ENCODE results near the gene RPL37A.

The RPL37A gene

GRCh38 chr2:216486271-216486670 is 12.4 kb upstream of the RPL37A start:
- DNase-seq (ENCODE audit: low read depth, low spot score), result no peak
- H3K27ac ChIP-seq, result no peak overlapping the region

- no peak for DNase-seq (ENCODE audit: low read depth, low spot score)
- H3K27ac ChIP-seq, result no peak overlapping the region
These were observed 11.9 kb upstream of the RPL37A start for GRCh38 chr2:216486708-216487107.

- DNase-seq (ENCODE audit: low read depth, low spot score), result peak; percentile 14
- H3K27ac ChIP-seq, result peak overlapping the region; percentile 43
These were observed 8.6 kb upstream of the RPL37A start for GRCh38 chr2:216490061-216490460.

GRCh38 chr2:216491793-216492596 is 6.6 kb upstream of the RPL37A start:
- no peak overlapping the region for H3K27ac ChIP-seq

GRCh38 chr2:216492597-216493333 is 5.9 kb upstream of the RPL37A start:
- H3K27ac ChIP-seq, result no peak overlapping the region
- peak; percentile 33 for DNase-seq (ENCODE audit: low read depth, low spot score)

More at GRCh38 chr2:216491793-216492596, 6.6 kb upstream of the RPL37A start:
- no peak for DNase-seq (ENCODE audit: low read depth, low spot score)

- no peak overlapping the region for H3K27ac ChIP-seq
- no peak for DNase-seq (ENCODE audit: low read depth, low spot score)
These were observed 5.3 kb upstream of the RPL37A start for GRCh38 chr2:216493334-216493685.

GRCh38 chr2:216495656-216496055 is 3.0 kb upstream of the RPL37A start:
- peak overlapping the region; percentile 8 for H3K27ac ChIP-seq
- no peak for DNase-seq (ENCODE audit: low read depth, low spot score)

GRCh38 chr2:216497382-216498069 is 1.1 kb upstream of the RPL37A start:
- H3K27ac ChIP-seq, result peak overlapping the region; percentile 82
- no peak for DNase-seq (ENCODE audit: low read depth, low spot score)

GRCh38 chr2:216498070-216498378 is 620 bp upstream of the RPL37A start:
- no peak for DNase-seq (ENCODE audit: low read depth, low spot score)
- peak overlapping the region; percentile 82 for H3K27ac ChIP-seq

GRCh38 chr2:216499641-216500218 is 1.1 kb downstream of the RPL37A start:
- DNase-seq (ENCODE audit: low read depth, low spot score), result no peak
- peak overlapping the region; percentile 82 for H3K27ac ChIP-seq

GRCh38 chr2:216500572-216500971 is 1.9 kb downstream of the RPL37A start:
- no peak for DNase-seq (ENCODE audit: low read depth, low spot score)
- H3K27ac ChIP-seq, result peak overlapping the region; percentile 82

- DNase-seq (ENCODE audit: low read depth, low spot score), result no peak
These were observed 3.2 kb downstream of the RPL37A start for GRCh38 chr2:216501854-216502253.

GRCh38 chr2:216502381-216503158 is 3.9 kb downstream of the RPL37A start:
- H3K27ac ChIP-seq, result peak overlapping the region; percentile 82

More at GRCh38 chr2:216501854-216502253, 3.2 kb downstream of the RPL37A start:
- H3K27ac ChIP-seq, result peak overlapping the region; percentile 82

GRCh38 chr2:216503159-216503629 is 4.5 kb downstream of the RPL37A start:
- DNase-seq (ENCODE audit: low read depth, low spot score), result no peak
- H3K27ac ChIP-seq, result no peak overlapping the region

More at GRCh38 chr2:216502381-216503158, 3.9 kb downstream of the RPL37A start:
- DNase-seq (ENCODE audit: low read depth, low spot score), result no peak

GRCh38 chr2:216503697-216504375 is 5.2 kb downstream of the RPL37A start:
- no peak overlapping the region for H3K27ac ChIP-seq

GRCh38 chr2:216504376-216504762 is 5.7 kb downstream of the RPL37A start:
- no peak overlapping the region for H3K27ac ChIP-seq
- no peak for DNase-seq (ENCODE audit: low read depth, low spot score)

More at GRCh38 chr2:216503697-216504375, 5.2 kb downstream of the RPL37A start:
- DNase-seq (ENCODE audit: low read depth, low spot score), result no peak

- no peak for DNase-seq (ENCODE audit: low read depth, low spot score)
- no peak overlapping the region for H3K27ac ChIP-seq
These were observed 6.8 kb downstream of the RPL37A start for GRCh38 chr2:216505133-216506106.

Data from epithelial cell of prostate (primary cell).